Progenitor cell of endocrine pancreas (in vitro differentiated cells): Measurements from ENCODE around the gene MAGI1. TPM values are rescaled to one million over a fixed set of nuclear protein-coding genes. Genes with fewer than 3 reads are reported as not detected.

Experiments used
- DNase-seq: peaks from one replicate; pipeline ENCODE4 v3.0.0; 2021; ENCODE audit warnings: low spot score; ENCODE audit not compliant: unreplicated experiment
- H3K27ac Mint-ChIP-seq: 2 replicates; pipeline ENCODE4 v1.8.0; 2021; ENCODE audit warnings: mild to moderate bottlenecking, moderate library complexity, mixed read lengths
- H3K27me3 Mint-ChIP-seq: 2 replicates; pipeline ENCODE4 v1.8.0; 2021; ENCODE audit warnings: mixed read lengths
- H3K36me3 Mint-ChIP-seq: 2 replicates; pipeline ENCODE4 v1.8.0; 2022; ENCODE audit warnings: mixed read lengths; ENCODE audit not compliant: insufficient read depth
- H3K4me1 Mint-ChIP-seq: 2 replicates; pipeline ENCODE4 v1.8.0; 2021; ENCODE audit warnings: low read depth, mixed read lengths
- H3K4me3 Mint-ChIP-seq: 2 replicates; pipeline ENCODE4 v1.8.0; 2021; ENCODE audit warnings: low read depth, mild to moderate bottlenecking, moderate library complexity, mixed read lengths
- H3K9me3 Mint-ChIP-seq: 2 replicates; pipeline ENCODE4 v1.8.0; 2021; ENCODE audit warnings: low read depth, mixed read lengths
- CTCF ChIP-seq: fragments of 200-600 bp; sonication (generic); IDR thresholded peaks from one replicate; pipeline ENCODE4 v1.5.0; 2021; ENCODE audit warnings: antibody characterized with exemption, mild to moderate bottlenecking; ENCODE audit not compliant: unreplicated experiment
- total RNA-seq: library from RNA; stranded (reverse); gene quantifications from 2 replicates; pipeline ENCODE4 v1.2.1, GENCODE V29; 2021

Gene MAGI1
- total RNA-seq, 1 donor from 2014 or later: 142 TPM

GRCh38 chr3:65824166-65824565, 214.6 kb downstream of the MAGI1 start:
- no peak overlapping the region for H3K4me3 Mint-ChIP-seq
- H3K9me3 Mint-ChIP-seq: peaks cover 3% of the 10 kb centered on the region
- H3K4me1 Mint-ChIP-seq: peaks cover 39% of the 10 kb centered on the region
- H3K27ac Mint-ChIP-seq: peak overlapping the region; percentile 21
- TF ChIP-seq CTCF: no peak
- no peak for DNase-seq
- peaks cover 5% of the 10 kb centered on the region for H3K36me3 Mint-ChIP-seq
- H3K27me3 Mint-ChIP-seq: no peaks in the 10 kb centered on the region

GRCh38 chr3:65820600-65820999, 218.1 kb downstream of the MAGI1 start:
- DNase-seq: no peak
- Mint-ChIP-seq H3K36me3 (peaks cover 5% of the 10 kb centered on the region), H3K4me1 (peaks cover 58% of the 10 kb centered on the region), H3K27ac (peak overlapping the region; percentile 15), H3K9me3 (peaks cover 3% of the 10 kb centered on the region), H3K27me3 (no peaks in the 10 kb centered on the region), H3K4me3 (no peak overlapping the region)
- no peak for TF ChIP-seq CTCF

- Mint-ChIP-seq H3K9me3 (peaks cover 3% of the 10 kb centered on the region), H3K36me3 (peaks cover 5% of the 10 kb centered on the region), H3K27ac (no peak overlapping the region), H3K4me1 (peaks cover 59% of the 10 kb centered on the region), H3K27me3 (no peaks in the 10 kb centered on the region), H3K4me3 (no peak overlapping the region)
- no peak for TF ChIP-seq CTCF
- no peak for DNase-seq
Observed at GRCh38 chr3:65819896-65820295, 218.8 kb downstream of the MAGI1 start.

GRCh38 chr3:65817553-65818126, 221.1 kb downstream of the MAGI1 start:
- DNase-seq: no peak
- H3K36me3 Mint-ChIP-seq: peaks cover 5% of the 10 kb centered on the region
- peak overlapping the region; percentile 63 for H3K27ac Mint-ChIP-seq
- no peak overlapping the region for H3K4me3 Mint-ChIP-seq
- no peak for TF ChIP-seq CTCF
- no peaks in the 10 kb centered on the region for H3K27me3 Mint-ChIP-seq
- H3K4me1 Mint-ChIP-seq: peaks cover 53% of the 10 kb centered on the region
- peaks cover 2% of the 10 kb centered on the region for H3K9me3 Mint-ChIP-seq

GRCh38 chr3:65816208-65816607, 222.5 kb downstream of the MAGI1 start:
- Mint-ChIP-seq H3K9me3 (no peaks in the 10 kb centered on the region), H3K27ac (no peak overlapping the region), H3K4me1 (peaks cover 60% of the 10 kb centered on the region), H3K4me3 (no peak overlapping the region), H3K36me3 (no peaks in the 10 kb centered on the region), H3K27me3 (no peaks in the 10 kb centered on the region)
- no peak for DNase-seq
- TF ChIP-seq CTCF: no peak
